Measurements from ENCODE around the gene TGFB1.

DNA sequence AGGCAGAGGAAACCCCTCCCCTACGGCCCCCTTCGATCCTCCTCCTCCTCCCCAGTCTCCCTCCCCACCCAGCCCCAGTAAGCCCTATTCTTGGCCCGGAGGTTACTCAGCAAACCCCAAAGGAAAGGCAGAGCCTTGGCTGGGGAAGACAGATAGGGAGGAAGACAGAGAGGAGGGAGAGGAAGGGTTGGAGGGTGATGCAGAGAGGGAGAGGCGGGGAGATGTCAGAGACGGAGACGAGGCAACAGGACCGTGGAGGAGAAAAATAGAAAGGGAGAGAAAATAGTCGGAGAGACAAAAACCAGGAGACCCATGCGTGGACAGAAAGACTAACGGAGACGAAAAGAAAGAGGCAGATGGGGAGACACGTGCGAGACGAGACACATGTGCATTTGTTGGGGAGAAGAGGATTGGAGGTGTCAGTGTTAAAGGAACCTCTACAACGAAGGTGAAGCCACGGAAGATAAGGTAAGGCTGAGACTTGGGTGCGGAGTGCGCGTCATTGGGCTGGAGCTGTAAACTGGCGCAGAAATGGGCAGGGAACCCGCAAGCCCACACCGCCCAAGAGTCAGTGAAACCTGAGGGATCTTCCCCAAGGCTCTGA lies 2.9 kb downstream of the TGFB1 start:
- TF ChIP-seq, protein P1, sequence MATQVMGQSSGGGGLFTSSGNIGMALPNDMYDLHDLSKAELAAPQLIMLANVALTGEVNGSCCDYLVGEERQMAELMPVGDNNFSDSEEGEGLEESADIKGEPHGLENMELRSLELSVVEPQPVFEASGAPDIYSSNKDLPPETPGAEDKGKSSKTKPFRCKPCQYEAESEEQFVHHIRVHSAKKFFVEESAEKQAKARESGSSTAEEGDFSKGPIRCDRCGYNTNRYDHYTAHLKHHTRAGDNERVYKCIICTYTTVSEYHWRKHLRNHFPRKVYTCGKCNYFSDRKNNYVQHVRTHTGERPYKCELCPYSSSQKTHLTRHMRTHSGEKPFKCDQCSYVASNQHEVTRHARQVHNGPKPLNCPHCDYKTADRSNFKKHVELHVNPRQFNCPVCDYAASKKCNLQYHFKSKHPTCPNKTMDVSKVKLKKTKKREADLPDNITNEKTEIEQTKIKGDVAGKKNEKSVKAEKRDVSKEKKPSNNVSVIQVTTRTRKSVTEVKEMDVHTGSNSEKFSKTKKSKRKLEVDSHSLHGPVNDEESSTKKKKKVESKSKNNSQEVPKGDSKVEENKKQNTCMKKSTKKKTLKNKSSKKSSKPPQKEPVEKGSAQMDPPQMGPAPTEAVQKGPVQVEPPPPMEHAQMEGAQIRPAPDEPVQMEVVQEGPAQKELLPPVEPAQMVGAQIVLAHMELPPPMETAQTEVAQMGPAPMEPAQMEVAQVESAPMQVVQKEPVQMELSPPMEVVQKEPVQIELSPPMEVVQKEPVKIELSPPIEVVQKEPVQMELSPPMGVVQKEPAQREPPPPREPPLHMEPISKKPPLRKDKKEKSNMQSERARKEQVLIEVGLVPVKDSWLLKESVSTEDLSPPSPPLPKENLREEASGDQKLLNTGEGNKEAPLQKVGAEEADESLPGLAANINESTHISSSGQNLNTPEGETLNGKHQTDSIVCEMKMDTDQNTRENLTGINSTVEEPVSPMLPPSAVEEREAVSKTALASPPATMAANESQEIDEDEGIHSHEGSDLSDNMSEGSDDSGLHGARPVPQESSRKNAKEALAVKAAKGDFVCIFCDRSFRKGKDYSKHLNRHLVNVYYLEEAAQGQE (IDR thresholded peaks at IDR 0.05; ENCODE audit: insufficient read depth in 1 of 2, low read depth in 2 of 2, low read length in 1 of 2): no peak
- TF ChIP-seq, protein P2, sequence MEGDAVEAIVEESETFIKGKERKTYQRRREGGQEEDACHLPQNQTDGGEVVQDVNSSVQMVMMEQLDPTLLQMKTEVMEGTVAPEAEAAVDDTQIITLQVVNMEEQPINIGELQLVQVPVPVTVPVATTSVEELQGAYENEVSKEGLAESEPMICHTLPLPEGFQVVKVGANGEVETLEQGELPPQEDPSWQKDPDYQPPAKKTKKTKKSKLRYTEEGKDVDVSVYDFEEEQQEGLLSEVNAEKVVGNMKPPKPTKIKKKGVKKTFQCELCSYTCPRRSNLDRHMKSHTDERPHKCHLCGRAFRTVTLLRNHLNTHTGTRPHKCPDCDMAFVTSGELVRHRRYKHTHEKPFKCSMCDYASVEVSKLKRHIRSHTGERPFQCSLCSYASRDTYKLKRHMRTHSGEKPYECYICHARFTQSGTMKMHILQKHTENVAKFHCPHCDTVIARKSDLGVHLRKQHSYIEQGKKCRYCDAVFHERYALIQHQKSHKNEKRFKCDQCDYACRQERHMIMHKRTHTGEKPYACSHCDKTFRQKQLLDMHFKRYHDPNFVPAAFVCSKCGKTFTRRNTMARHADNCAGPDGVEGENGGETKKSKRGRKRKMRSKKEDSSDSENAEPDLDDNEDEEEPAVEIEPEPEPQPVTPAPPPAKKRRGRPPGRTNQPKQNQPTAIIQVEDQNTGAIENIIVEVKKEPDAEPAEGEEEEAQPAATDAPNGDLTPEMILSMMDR (IDR thresholded peaks at IDR 0.05): no peak
- TF ChIP-seq POLR2AphosphoS5 (IDR thresholded peaks at IDR 0.05; ENCODE audit: low read depth, low read length): no peak
